ENCODE results near the gene SCUBE1.
A peak's percentile ranks its signal among the peaks of the same experiment; 100 is the strongest.

The SCUBE1 gene

GRCh38 chr22:43314611-43315010, 28.6 kb downstream of the SCUBE1 start:
- H3K27me3 ChIP-seq (ENCODE audit: insufficient read depth, low read length) = no peaks in the 10 kb centered on the region
- H2BK12ac ChIP-seq (ENCODE audit: low read length) = no peak overlapping the region
- H4K12ac ChIP-seq (ENCODE audit: low read depth, low read length) = no peak overlapping the region
- H3K79me2 ChIP-seq (ENCODE audit: control insufficient read depth, insufficient read depth, low read length, poor library complexity) = no peaks in the 10 kb centered on the region
- H4K91ac ChIP-seq (ENCODE audit: low read depth, low read length) = no peak overlapping the region
- no peak overlapping the region for H2BK120ac ChIP-seq (ENCODE audit: insufficient read depth, low read length, poor library complexity)
- H3K4ac ChIP-seq (ENCODE audit: low read depth, low read length) = no peak overlapping the region
- H3K9me3 ChIP-seq (ENCODE audit: insufficient read depth, low read depth, low read length) = peaks cover 3% of the 10 kb centered on the region
- no peak overlapping the region for H3K23ac ChIP-seq (ENCODE audit: low read length)
- no peak overlapping the region for H2AFZ ChIP-seq (ENCODE audit: insufficient read depth, low read length, poor library complexity)
- no peaks in the 10 kb centered on the region for H3K36me3 ChIP-seq (ENCODE audit: control insufficient read depth in 1 of 2, insufficient read depth in 2 of 2, low read length in 2 of 2)
- no CpG with 5 or more reads among the region's 5 CpGs for WGBS (ENCODE audit: extremely low coverage, insufficient coverage, insufficient read length)
- no peak overlapping the region for H3K4me2 ChIP-seq (ENCODE audit: low read length)
- H3K4me3 ChIP-seq (ENCODE audit: low read depth, low read length) = no peak overlapping the region
- peaks cover 0 to 8% of the 10 kb centered on the region in 2 experiments for H3K4me1 ChIP-seq (ENCODE audit: control insufficient read depth in 1 of 2, insufficient read depth in 2 of 2, low read length in 2 of 2)
- no peak overlapping the region for H2BK5ac ChIP-seq (ENCODE audit: low read depth, low read length, poor library complexity)
- H4K8ac ChIP-seq (ENCODE audit: low read depth, low read length) = no peak overlapping the region
- no peak overlapping the region for H3K27ac ChIP-seq (ENCODE audit: low read depth, low read length)
- DNase-seq = peak; percentile 57 to 79
- H3K14ac ChIP-seq (ENCODE audit: low read length) = no peak overlapping the region
- no peak overlapping the region for H3K9ac ChIP-seq (ENCODE audit: low read length)
- H3K79me1 ChIP-seq (ENCODE audit: low read length) = no peaks in the 10 kb centered on the region
- H2AK5ac ChIP-seq (ENCODE audit: low read length) = no peak overlapping the region
- no peak overlapping the region for H3K18ac ChIP-seq (ENCODE audit: low read length)

- H3K4me3 ChIP-seq (ENCODE audit: low read depth, low read length) = no peak overlapping the region
- no peak overlapping the region for H3K4ac ChIP-seq (ENCODE audit: low read depth, low read length)
- H2BK12ac ChIP-seq (ENCODE audit: low read length) = no peak overlapping the region
- H3K18ac ChIP-seq (ENCODE audit: low read length) = no peak overlapping the region
- H4K8ac ChIP-seq (ENCODE audit: low read depth, low read length) = no peak overlapping the region
- H3K23ac ChIP-seq (ENCODE audit: low read length) = no peak overlapping the region
- H3K27ac ChIP-seq (ENCODE audit: low read depth, low read length) = no peak overlapping the region
- no peak overlapping the region for H3K9ac ChIP-seq (ENCODE audit: low read length)
- no CpG with 5 or more reads among the region's 7 CpGs for WGBS (ENCODE audit: extremely low coverage, insufficient coverage, insufficient read length)
- no peaks in the 10 kb centered on the region for H3K79me2 ChIP-seq (ENCODE audit: control insufficient read depth, insufficient read depth, low read length, poor library complexity)
- H2AK5ac ChIP-seq (ENCODE audit: low read length) = no peak overlapping the region
- no peak overlapping the region for H2BK120ac ChIP-seq (ENCODE audit: insufficient read depth, low read length, poor library complexity)
- no peak overlapping the region for H3K14ac ChIP-seq (ENCODE audit: low read length)
- no peaks in the 10 kb centered on the region for H3K27me3 ChIP-seq (ENCODE audit: insufficient read depth, low read length)
- H2AFZ ChIP-seq (ENCODE audit: insufficient read depth, low read length, poor library complexity) = no peak overlapping the region
- no peaks in the 10 kb centered on the region for H3K79me1 ChIP-seq (ENCODE audit: low read length)
- H3K9me3 ChIP-seq (ENCODE audit: insufficient read depth, low read depth, low read length) = peaks cover 3% of the 10 kb centered on the region
- peaks cover 0 to 8% of the 10 kb centered on the region in 2 experiments for H3K4me1 ChIP-seq (ENCODE audit: control insufficient read depth in 1 of 2, insufficient read depth in 2 of 2, low read length in 2 of 2)
- DNase-seq = peak; percentile 38 to 77
- H4K91ac ChIP-seq (ENCODE audit: low read depth, low read length) = no peak overlapping the region
- H2BK5ac ChIP-seq (ENCODE audit: low read depth, low read length, poor library complexity) = no peak overlapping the region
- H3K4me2 ChIP-seq (ENCODE audit: low read length) = no peak overlapping the region
- H3K36me3 ChIP-seq (ENCODE audit: control insufficient read depth in 1 of 2, insufficient read depth in 2 of 2, low read length in 2 of 2) = no peaks in the 10 kb centered on the region
- no peak overlapping the region for H4K12ac ChIP-seq (ENCODE audit: low read depth, low read length)
Measured at GRCh38 chr22:43313890-43314474, 29.2 kb downstream of the SCUBE1 start.

GRCh38 chr22:43313244-43313889, 29.8 kb downstream of the SCUBE1 start:
- no peak overlapping the region for H2AFZ ChIP-seq (ENCODE audit: insufficient read depth, low read length, poor library complexity)
- no peak overlapping the region for H3K27ac ChIP-seq (ENCODE audit: low read depth, low read length)
- no peak overlapping the region for H3K4ac ChIP-seq (ENCODE audit: low read depth, low read length)
- H3K79me1 ChIP-seq (ENCODE audit: low read length) = no peaks in the 10 kb centered on the region
- H2BK5ac ChIP-seq (ENCODE audit: low read depth, low read length, poor library complexity) = no peak overlapping the region
- H3K9ac ChIP-seq (ENCODE audit: low read length) = no peak overlapping the region
- no peaks in the 10 kb centered on the region for H3K79me2 ChIP-seq (ENCODE audit: control insufficient read depth, insufficient read depth, low read length, poor library complexity)
- H3K36me3 ChIP-seq (ENCODE audit: control insufficient read depth in 1 of 2, insufficient read depth in 2 of 2, low read length in 2 of 2) = no peaks in the 10 kb centered on the region
- H3K9me3 ChIP-seq (ENCODE audit: insufficient read depth, low read depth, low read length) = peaks cover 3% of the 10 kb centered on the region
- no CpG with 5 or more reads among the region's 6 CpGs for WGBS (ENCODE audit: extremely low coverage, insufficient coverage, insufficient read length)
- no peaks in the 10 kb centered on the region for H3K27me3 ChIP-seq (ENCODE audit: insufficient read depth, low read length)
- no peak overlapping the region for H3K18ac ChIP-seq (ENCODE audit: low read length)
- H3K4me3 ChIP-seq (ENCODE audit: low read depth, low read length) = no peak overlapping the region
- DNase-seq = no peak
- H4K91ac ChIP-seq (ENCODE audit: low read depth, low read length) = no peak overlapping the region
- no peak overlapping the region for H3K14ac ChIP-seq (ENCODE audit: low read length)
- H3K4me1 ChIP-seq (ENCODE audit: control insufficient read depth in 1 of 2, insufficient read depth in 2 of 2, low read length in 2 of 2) = peaks cover 0 to 8% of the 10 kb centered on the region in 2 experiments
- H4K8ac ChIP-seq (ENCODE audit: low read depth, low read length) = no peak overlapping the region
- H3K23ac ChIP-seq (ENCODE audit: low read length) = no peak overlapping the region
- H2BK12ac ChIP-seq (ENCODE audit: low read length) = no peak overlapping the region
- H3K4me2 ChIP-seq (ENCODE audit: low read length) = no peak overlapping the region
- no peak overlapping the region for H2AK5ac ChIP-seq (ENCODE audit: low read length)
- no peak overlapping the region for H2BK120ac ChIP-seq (ENCODE audit: insufficient read depth, low read length, poor library complexity)
- no peak overlapping the region for H4K12ac ChIP-seq (ENCODE audit: low read depth, low read length)

GRCh38 chr22:43312608-43313007, 30.6 kb downstream of the SCUBE1 start:
- peaks cover 3% of the 10 kb centered on the region for H3K9me3 ChIP-seq (ENCODE audit: insufficient read depth, low read depth, low read length)
- H2BK5ac ChIP-seq (ENCODE audit: low read depth, low read length, poor library complexity) = no peak overlapping the region
- peaks cover 0 to 8% of the 10 kb centered on the region in 2 experiments for H3K4me1 ChIP-seq (ENCODE audit: control insufficient read depth in 1 of 2, insufficient read depth in 2 of 2, low read length in 2 of 2)
- no peak overlapping the region for H2BK120ac ChIP-seq (ENCODE audit: insufficient read depth, low read length, poor library complexity)
- no peak overlapping the region for H3K9ac ChIP-seq (ENCODE audit: low read length)
- H3K79me2 ChIP-seq (ENCODE audit: control insufficient read depth, insufficient read depth, low read length, poor library complexity) = no peaks in the 10 kb centered on the region
- H3K4ac ChIP-seq (ENCODE audit: low read depth, low read length) = no peak overlapping the region
- H3K27ac ChIP-seq (ENCODE audit: low read depth, low read length) = no peak overlapping the region
- no peak overlapping the region for H3K14ac ChIP-seq (ENCODE audit: low read length)
- H2AFZ ChIP-seq (ENCODE audit: insufficient read depth, low read length, poor library complexity) = no peak overlapping the region
- WGBS (ENCODE audit: extremely low coverage, insufficient coverage, insufficient read length) = no CpG with 5 or more reads among the region's 10 CpGs
- no peak overlapping the region for H2AK5ac ChIP-seq (ENCODE audit: low read length)
- H2BK12ac ChIP-seq (ENCODE audit: low read length) = no peak overlapping the region
- no peaks in the 10 kb centered on the region for H3K27me3 ChIP-seq (ENCODE audit: insufficient read depth, low read length)
- no peak overlapping the region for H3K18ac ChIP-seq (ENCODE audit: low read length)
- H3K4me2 ChIP-seq (ENCODE audit: low read length) = no peak overlapping the region
- no peak for DNase-seq
- H3K36me3 ChIP-seq (ENCODE audit: control insufficient read depth in 1 of 2, insufficient read depth in 2 of 2, low read length in 2 of 2) = no peaks in the 10 kb centered on the region
- no peak overlapping the region for H4K12ac ChIP-seq (ENCODE audit: low read depth, low read length)
- H4K8ac ChIP-seq (ENCODE audit: low read depth, low read length) = no peak overlapping the region
- H3K79me1 ChIP-seq (ENCODE audit: low read length) = no peaks in the 10 kb centered on the region
- H3K23ac ChIP-seq (ENCODE audit: low read length) = no peak overlapping the region
- H4K91ac ChIP-seq (ENCODE audit: low read depth, low read length) = no peak overlapping the region
- no peak overlapping the region for H3K4me3 ChIP-seq (ENCODE audit: low read depth, low read length)
